ENCODE data around the gene SOCS4.
"Not testable (repeated sequence)": the region's sequence is repeated elsewhere in the genome, so short reads cannot be mapped to it uniquely, and the experiment has no call there.

SOCS4 gene

DNA sequence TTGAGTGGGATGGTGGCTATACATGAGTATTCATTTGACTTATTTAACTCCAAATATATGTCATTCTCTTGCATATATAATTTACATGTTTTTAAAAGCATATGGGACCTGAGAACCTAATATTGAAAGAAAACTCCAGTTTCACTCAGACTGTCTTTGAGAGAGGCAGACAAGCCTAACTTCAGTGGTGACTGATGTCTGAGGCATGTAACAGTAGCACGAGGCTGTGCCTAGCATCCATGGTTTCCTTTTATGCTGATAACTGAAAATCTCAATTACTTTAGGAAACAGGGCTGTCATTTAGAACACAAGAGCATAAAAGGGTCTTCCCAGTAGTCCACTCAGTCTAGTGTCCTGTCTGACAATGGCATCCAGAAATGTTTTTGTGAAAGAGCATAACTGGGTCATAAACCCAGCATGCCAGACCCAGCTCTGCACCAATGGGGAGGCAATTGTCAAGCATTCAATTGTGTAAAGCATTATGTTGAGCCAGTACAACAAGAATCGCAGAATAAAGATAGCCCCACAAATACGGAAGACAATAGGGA, 48.7 kb downstream of the SOCS4 start:
- TF ChIP-seq, protein P1, sequence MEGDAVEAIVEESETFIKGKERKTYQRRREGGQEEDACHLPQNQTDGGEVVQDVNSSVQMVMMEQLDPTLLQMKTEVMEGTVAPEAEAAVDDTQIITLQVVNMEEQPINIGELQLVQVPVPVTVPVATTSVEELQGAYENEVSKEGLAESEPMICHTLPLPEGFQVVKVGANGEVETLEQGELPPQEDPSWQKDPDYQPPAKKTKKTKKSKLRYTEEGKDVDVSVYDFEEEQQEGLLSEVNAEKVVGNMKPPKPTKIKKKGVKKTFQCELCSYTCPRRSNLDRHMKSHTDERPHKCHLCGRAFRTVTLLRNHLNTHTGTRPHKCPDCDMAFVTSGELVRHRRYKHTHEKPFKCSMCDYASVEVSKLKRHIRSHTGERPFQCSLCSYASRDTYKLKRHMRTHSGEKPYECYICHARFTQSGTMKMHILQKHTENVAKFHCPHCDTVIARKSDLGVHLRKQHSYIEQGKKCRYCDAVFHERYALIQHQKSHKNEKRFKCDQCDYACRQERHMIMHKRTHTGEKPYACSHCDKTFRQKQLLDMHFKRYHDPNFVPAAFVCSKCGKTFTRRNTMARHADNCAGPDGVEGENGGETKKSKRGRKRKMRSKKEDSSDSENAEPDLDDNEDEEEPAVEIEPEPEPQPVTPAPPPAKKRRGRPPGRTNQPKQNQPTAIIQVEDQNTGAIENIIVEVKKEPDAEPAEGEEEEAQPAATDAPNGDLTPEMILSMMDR (IDR thresholded peaks at IDR 0.05; ENCODE audit: low read depth, low read length): no peak
- TF ChIP-seq, protein P2, sequence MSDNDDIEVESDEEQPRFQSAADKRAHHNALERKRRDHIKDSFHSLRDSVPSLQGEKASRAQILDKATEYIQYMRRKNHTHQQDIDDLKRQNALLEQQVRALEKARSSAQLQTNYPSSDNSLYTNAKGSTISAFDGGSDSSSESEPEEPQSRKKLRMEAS (IDR thresholded peaks at IDR 0.05; ENCODE audit: low read depth, low read length): no peak
- TF ChIP-seq POLR2A (IDR thresholded peaks at IDR 0.05; ENCODE audit: extremely low read depth, insufficient read length): no peak
- TF ChIP-seq MYC (IDR thresholded peaks at IDR 0.05; ENCODE audit: low read depth, low read length): no peak
- no peak for DNase-seq (ENCODE audit: low read depth)
- H3K4me3 ChIP-seq (ENCODE audit: low read depth, low read length): no peak overlapping the region

DNA sequence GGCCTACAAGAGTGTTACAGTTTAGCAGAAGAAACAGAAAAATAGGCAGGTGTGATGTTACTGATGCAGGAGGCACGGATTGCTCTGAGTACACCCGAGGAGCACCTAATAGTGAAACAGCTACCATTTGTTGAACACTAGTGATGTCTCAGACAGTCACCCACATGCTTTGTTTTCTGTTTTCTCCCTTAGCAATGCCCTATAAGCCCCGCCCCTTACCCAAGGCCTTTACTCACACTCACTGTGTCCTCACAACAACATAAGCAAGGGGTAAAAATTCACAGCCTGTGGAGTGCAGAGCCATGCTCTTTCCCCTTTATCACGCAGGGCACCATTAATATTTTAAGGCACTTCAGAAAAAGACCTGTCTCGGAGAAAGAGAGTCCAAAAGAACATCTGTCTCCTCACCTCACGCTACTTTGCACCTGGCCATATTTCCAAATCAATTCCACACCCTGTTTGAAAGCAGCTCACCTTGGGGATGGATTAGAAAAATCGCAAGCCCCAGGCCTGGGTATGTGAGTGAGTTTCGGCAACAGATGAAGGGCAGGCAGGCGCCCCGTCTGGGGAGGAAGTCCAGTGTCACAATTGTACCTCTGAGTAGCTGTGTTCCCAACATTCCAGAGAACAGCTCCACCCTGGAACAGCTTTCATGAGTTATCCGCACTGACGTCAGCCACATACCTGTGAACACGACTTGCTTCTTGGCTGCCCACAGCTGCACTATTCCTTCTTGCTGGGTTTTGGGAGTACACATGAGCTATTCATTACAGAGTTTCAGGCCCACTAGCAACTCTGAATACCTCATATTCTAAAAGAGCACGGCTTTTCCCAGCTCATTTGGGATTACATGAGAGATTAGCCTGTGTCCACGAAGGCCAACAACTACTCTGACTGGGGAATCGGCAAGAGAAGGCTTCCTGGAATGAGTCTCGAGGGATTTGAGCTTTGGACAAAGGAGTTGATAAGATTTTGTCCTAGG, 50.4 kb downstream of the SOCS4 start:
- no peak overlapping the region for H3K4me3 ChIP-seq (ENCODE audit: low read depth, low read length)

DNA sequence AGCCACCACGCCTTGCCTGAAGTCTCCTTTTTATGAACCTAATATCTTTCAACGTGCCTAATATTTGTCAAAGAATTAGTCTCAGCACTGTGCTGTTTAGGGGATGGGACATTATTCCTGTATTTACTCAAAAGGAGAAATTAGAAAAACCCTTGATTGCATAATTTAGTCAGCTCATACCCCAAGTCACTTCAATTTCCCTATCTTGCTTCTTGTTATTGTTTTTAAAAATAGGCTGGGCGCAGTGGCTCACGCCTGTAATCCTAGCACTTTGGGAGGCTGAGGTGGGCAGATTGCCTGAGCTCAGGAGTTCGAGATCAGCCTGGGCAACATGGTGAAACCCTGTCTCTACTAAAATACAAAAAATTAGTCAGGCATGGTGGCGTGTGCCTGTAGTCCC, 52.9 kb downstream of the SOCS4 start:
- DNase-seq (ENCODE audit: low read depth); H3K4me3 ChIP-seq (ENCODE audit: low read depth, low read length): not testable (repeated sequence)

More for the DNA sequence above, 50.4 kb downstream of the SOCS4 start:
- TF ChIP-seq, protein P2 (IDR thresholded peaks at IDR 0.05; ENCODE audit: low read depth, low read length): no peak
- no peak for TF ChIP-seq MYC (IDR thresholded peaks at IDR 0.05; ENCODE audit: low read depth, low read length)
- TF ChIP-seq, protein P1 (IDR thresholded peaks at IDR 0.05; ENCODE audit: low read depth, low read length): no peak
- TF ChIP-seq POLR2A (IDR thresholded peaks at IDR 0.05; ENCODE audit: extremely low read depth, insufficient read length): no peak
- no peak for DNase-seq (ENCODE audit: low read depth)

DNA sequence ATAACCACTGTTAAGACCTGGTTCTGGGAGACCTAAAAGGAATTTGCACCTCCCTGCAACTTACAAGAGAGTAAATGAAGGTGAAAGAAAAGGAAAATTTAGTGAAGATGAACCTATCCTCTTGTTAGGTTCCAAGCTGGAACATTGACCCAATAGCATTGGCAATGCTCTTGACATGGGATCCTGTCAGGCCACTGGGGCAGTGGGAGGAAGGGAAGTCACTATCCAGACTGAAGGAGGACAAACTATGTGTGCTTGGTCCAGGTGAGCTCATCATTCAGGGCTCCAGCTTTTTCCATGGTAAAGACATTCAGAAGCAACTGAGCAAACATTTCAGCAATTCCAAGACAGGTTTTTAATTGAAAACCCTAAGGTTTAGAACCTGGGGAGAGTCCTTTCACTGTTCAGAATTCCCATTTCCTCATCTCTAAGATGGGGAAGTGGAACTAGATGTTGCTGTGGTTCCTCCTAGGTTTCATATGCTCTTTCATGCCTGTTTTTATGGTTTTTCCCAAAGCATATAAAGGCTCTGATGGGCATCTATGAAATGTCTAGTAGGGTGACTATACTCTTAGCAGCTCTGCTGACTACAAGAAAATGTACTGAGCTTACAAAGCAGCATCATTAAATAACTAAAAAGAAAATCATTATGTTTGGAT, 57.5 kb downstream of the SOCS4 start:
- no peak overlapping the region for H3K4me3 ChIP-seq (ENCODE audit: low read depth, low read length)
- no peak for DNase-seq (ENCODE audit: low read depth)
- TF ChIP-seq MYC (IDR thresholded peaks at IDR 0.05; ENCODE audit: low read depth, low read length) (no peak), POLR2A (IDR thresholded peaks at IDR 0.05; ENCODE audit: extremely low read depth, insufficient read length) (no peak)
- TF ChIP-seq, protein P1 (IDR thresholded peaks at IDR 0.05; ENCODE audit: low read depth, low read length): no peak
- TF ChIP-seq, protein P2 (IDR thresholded peaks at IDR 0.05; ENCODE audit: low read depth, low read length): no peak

DNA sequence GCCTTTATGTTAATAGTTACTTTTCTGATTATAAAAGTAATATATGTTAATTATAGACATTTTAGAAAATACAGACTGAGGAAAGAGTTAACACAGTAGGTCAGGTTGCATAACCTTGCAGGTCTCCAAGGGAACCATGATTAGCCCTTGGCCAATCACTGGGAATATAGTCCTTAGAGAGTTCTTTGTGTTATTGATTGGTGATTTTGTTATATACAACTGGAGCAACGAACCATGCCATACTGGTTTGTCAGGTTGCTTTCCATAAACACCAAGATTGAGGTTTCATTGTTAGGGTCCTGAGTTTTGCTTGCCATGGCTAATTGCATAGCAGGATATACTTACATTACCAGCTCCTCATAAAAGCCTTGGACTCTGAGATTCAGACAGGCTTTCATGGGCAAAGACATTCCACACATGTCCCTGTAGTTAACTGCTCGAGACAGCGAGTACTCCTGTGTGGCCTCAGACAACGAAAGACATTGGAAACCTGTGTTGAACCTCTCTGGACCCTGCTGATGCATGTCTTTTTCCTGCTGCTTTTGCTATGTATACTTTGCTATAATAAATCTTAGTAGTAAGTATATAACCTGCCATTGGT, 58.1 kb downstream of the SOCS4 start:
- no peak for DNase-seq (ENCODE audit: low read depth)
- TF ChIP-seq, protein P2 (IDR thresholded peaks at IDR 0.05; ENCODE audit: low read depth, low read length): no peak
- TF ChIP-seq MYC (IDR thresholded peaks at IDR 0.05; ENCODE audit: low read depth, low read length): no peak
- TF ChIP-seq, protein P1 (IDR thresholded peaks at IDR 0.05; ENCODE audit: low read depth, low read length): no peak
- no peak for TF ChIP-seq POLR2A (IDR thresholded peaks at IDR 0.05; ENCODE audit: extremely low read depth, insufficient read length)
- H3K4me3 ChIP-seq (ENCODE audit: low read depth, low read length): no peak overlapping the region
